HG03064 (cell line): ENCODE data around the gene GNPTAB.
"Not testable (repeated sequence)": the region's sequence is repeated elsewhere in the genome, so short reads cannot be mapped to it uniquely, and the experiment has no call there.

Experiments
- ATAC-seq: cut with Tn5 transposase; IDR thresholded peaks from one replicate; pipeline ENCODE4 v1.9.1; 2021; ENCODE audit warnings: low read depth; ENCODE audit not compliant: unreplicated experiment

Gene GNPTAB

GRCh38 chr12:101854747-101855146 lies 24.0 kb upstream of the GNPTAB start:
- ATAC-seq = no peak

GRCh38 chr12:101852998-101853397 lies 22.2 kb upstream of the GNPTAB start:
- ATAC-seq = no peak

GRCh38 chr12:101850199-101850598 lies 19.4 kb upstream of the GNPTAB start:
- ATAC-seq = no peak

GRCh38 chr12:101847325-101847724 lies 16.6 kb upstream of the GNPTAB start:
- no peak for ATAC-seq

GRCh38 chr12:101845137-101845711 lies 14.5 kb upstream of the GNPTAB start:
- no peak for ATAC-seq

GRCh38 chr12:101841069-101841468 lies 10.3 kb upstream of the GNPTAB start:
- ATAC-seq = no peak

GRCh38 chr12:101839324-101840283 lies 8.8 kb upstream of the GNPTAB start:
- ATAC-seq = no peak

- ATAC-seq = peak; percentile 57
Measured at GRCh38 chr12:101838628-101839323, 8.0 kb upstream of the GNPTAB start.

GRCh38 chr12:101832030-101832429 lies 1.3 kb upstream of the GNPTAB start:
- ATAC-seq = no peak

GRCh38 chr12:101829639-101830366 lies 956 bp downstream of the GNPTAB start:
- no peak for ATAC-seq

GRCh38 chr12:101828463-101829196 lies 2.1 kb downstream of the GNPTAB start:
- no peak for ATAC-seq

GRCh38 chr12:101826766-101827368 lies 3.9 kb downstream of the GNPTAB start:
- ATAC-seq = no peak

- no peak for ATAC-seq
Measured at GRCh38 chr12:101824831-101825230, 5.9 kb downstream of the GNPTAB start.

- ATAC-seq = peak; percentile 67
Measured at GRCh38 chr12:101823891-101824290, 6.9 kb downstream of the GNPTAB start.

GRCh38 chr12:101823039-101823438 lies 7.7 kb downstream of the GNPTAB start:
- ATAC-seq = no peak

GRCh38 chr12:101819467-101819866 lies 11.3 kb downstream of the GNPTAB start:
- peak; percentile 60 for ATAC-seq

- not testable (repeated sequence) for ATAC-seq
Measured at GRCh38 chr12:101818689-101819088, 12.1 kb downstream of the GNPTAB start.

GRCh38 chr12:101813117-101813516 lies 17.6 kb downstream of the GNPTAB start:
- ATAC-seq = no peak

- not testable (repeated sequence) for ATAC-seq
Measured at GRCh38 chr12:101812716-101813115, 18.0 kb downstream of the GNPTAB start.
